Activated gamma-delta T cell treated with anti-CD3 and anti-CD28 coated beads, Interleukin-2, amount 50 U/mL, for 16 hours (primary cell): ENCODE data around the gene HABP2.

Source experiments
- DNase-seq: peaks from one replicate; pipeline ENCODE4 v3.0.0-alpha.2; 2020; ENCODE audit warnings: low read depth

HABP2 gene

DNA sequence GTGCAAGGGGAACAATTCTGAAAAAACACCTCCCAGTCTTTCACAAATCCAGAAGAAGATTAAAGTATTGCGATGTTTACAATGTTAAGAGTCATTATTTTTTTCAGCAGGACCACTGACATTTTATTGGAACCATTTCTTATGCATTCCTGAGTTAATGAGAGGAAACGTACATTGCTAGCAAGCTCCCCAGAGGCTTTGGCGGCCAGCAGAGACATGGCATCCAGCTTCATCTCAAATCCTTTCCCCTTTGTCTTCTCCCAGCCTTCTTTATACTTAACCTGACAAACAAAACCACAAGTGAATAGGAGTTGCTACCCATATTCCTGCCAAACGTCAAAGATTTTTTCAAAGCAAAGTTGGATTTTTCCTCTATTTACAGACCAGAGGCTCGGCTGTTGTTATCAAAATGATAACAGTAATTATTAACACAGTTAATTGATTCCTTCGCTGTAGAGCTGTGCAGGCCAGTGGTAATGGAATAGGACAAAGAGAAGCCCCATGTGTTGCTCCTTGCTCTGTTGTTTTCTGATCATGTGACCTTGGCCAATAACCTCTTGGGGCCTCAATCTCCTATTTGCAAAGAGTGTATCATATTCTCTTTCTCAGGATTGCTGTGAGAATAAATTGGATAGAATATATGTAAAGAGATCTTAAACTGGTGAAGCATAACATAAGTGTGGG lies 79.0 kb downstream of the HABP2 start:
- DNase-seq = no peak
